ENCODE measurements around the gene DHRS1. TPM values are rescaled to one million over a fixed set of nuclear protein-coding genes. Genes with fewer than 3 reads are reported as not detected.

DHRS1 gene
- total RNA-seq, 1 donor: 13.8 TPM

DNA sequence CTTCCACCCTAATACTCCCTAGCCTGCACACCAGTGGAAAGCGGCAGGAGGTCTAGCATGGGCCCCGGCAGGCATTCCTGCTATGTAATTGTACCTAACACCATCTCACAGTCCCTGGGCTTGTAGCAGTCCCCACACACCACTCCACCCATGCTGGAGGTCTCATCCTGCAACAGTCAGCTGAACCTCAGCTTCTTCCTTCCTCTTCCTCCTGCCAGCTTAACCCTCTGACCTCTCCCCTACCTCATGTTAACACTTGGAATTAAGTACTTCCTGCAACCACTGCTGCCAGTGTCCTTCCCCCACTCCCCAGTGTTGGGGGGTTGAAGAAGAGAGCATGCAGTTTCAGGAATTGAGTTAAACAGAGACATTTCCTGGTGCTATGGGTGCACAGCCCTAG, 27.7 kb upstream of the DHRS1 start:
- TF ChIP-seq, protein P1, sequence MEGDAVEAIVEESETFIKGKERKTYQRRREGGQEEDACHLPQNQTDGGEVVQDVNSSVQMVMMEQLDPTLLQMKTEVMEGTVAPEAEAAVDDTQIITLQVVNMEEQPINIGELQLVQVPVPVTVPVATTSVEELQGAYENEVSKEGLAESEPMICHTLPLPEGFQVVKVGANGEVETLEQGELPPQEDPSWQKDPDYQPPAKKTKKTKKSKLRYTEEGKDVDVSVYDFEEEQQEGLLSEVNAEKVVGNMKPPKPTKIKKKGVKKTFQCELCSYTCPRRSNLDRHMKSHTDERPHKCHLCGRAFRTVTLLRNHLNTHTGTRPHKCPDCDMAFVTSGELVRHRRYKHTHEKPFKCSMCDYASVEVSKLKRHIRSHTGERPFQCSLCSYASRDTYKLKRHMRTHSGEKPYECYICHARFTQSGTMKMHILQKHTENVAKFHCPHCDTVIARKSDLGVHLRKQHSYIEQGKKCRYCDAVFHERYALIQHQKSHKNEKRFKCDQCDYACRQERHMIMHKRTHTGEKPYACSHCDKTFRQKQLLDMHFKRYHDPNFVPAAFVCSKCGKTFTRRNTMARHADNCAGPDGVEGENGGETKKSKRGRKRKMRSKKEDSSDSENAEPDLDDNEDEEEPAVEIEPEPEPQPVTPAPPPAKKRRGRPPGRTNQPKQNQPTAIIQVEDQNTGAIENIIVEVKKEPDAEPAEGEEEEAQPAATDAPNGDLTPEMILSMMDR (IDR thresholded peaks at IDR 0.05; ENCODE audit: insufficient read depth, low read depth, low read length): no peak
- H3K4me3 ChIP-seq (ENCODE audit: low read depth, low read length): no peak overlapping the region
- no peak for DNase-seq (ENCODE audit: low read depth)

DNA sequence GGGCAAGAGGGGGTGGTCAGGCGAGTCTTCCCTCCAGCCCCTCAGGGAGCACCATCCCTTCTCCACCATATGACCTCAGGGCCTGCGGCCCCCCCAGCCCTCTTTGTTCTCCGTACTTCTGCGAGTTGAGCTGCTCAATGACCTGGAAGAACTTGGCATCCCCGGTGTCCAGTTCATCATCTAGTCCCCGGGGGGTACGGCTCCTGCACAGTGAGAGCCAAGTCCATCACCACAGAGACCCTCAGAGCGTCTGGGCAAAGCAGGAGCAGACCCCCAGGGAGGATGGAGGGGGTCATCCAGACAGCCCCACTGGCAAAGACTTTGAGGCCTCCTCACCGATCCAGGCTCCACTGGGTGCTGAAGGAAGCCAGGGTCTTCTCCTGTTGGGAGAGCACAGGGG, 26.4 kb upstream of the DHRS1 start:
- TF ChIP-seq, protein P1 (IDR thresholded peaks at IDR 0.05; ENCODE audit: insufficient read depth, low read depth, low read length): no peak
- H3K4me3 ChIP-seq (ENCODE audit: low read depth, low read length): no peak overlapping the region
- no peak for DNase-seq (ENCODE audit: low read depth)

DNA sequence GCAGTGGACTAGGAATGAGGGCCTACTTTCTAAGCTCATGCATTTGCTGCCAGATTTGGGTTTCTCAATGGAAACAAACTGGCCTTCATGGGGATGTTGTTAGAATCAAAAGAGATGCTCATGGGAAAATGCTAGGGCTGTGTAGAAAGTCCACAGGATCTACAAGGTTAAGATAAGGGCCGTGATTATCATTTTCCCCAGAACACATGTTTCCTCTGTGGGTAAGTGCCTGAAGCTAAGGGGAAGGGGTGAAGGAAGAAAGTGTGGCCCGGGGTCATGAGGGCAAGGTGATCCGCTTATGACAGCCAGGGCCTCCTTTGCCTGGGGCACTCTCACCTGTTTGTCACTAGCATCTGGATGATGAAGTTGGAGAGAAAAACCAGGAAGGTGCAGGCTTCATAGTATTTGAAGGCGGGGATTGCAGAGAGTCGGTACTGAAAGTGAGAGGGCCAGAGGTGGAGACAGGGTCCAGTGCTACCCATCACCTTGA, 25.5 kb upstream of the DHRS1 start:
- DNase-seq (ENCODE audit: low read depth): no peak
- TF ChIP-seq, protein P1 (IDR thresholded peaks at IDR 0.05; ENCODE audit: insufficient read depth, low read depth, low read length): no peak

GRCh38 chr14:24324024-24324423, 24.4 kb upstream of the DHRS1 start:
- no peak overlapping the region for H3K4me3 ChIP-seq (ENCODE audit: low read depth, low read length)
- TF ChIP-seq, protein P1 (IDR thresholded peaks at IDR 0.05; ENCODE audit: insufficient read depth, low read depth, low read length): no peak
- DNase-seq (ENCODE audit: low read depth): no peak

More for the DNA sequence above, 25.5 kb upstream of the DHRS1 start:
- H3K4me3 ChIP-seq (ENCODE audit: low read depth, low read length): no peak overlapping the region

GRCh38 chr14:24323341-24323740, 23.8 kb upstream of the DHRS1 start:
- no peak overlapping the region for H3K4me3 ChIP-seq (ENCODE audit: low read depth, low read length)
- DNase-seq (ENCODE audit: low read depth): no peak
- TF ChIP-seq, protein P1 (IDR thresholded peaks at IDR 0.05; ENCODE audit: insufficient read depth, low read depth, low read length): no peak

- TF ChIP-seq, protein P1 (IDR thresholded peaks at IDR 0.05; ENCODE audit: insufficient read depth, low read depth, low read length): no peak
- DNase-seq (ENCODE audit: low read depth): no peak
- H3K4me3 ChIP-seq (ENCODE audit: low read depth, low read length): no peak overlapping the region
These were observed 23.1 kb upstream of the DHRS1 start for GRCh38 chr14:24322672-24323071.
